NCI-H345 treated with DMSO at 0.1 percent for 48 hours (cell line): ENCODE results near the gene USP24.
A peak's percentile ranks its signal among the peaks of the same experiment; 100 is the strongest.
"Not testable (repeated sequence)": the region's sequence is repeated elsewhere in the genome, so short reads cannot be mapped to it uniquely, and the experiment has no call there.

Experiments used
- DNase-seq: peaks from one replicate; lab custom pipeline; 2025; ENCODE audit not compliant: unreplicated experiment; lab: John Stamatoyannopoulos, UW

Gene USP24

GRCh38 chr1:55040083-55040932 is 174.9 kb downstream of the USP24 start:
- DNase-seq = no peak

- no peak for DNase-seq
Measured at GRCh38 chr1:55039342-55040082, 175.7 kb downstream of the USP24 start, which contains the start of gene PCSK9. PCSK9 (plus strand) TSS chr1:55039548; CDS start chr1:55039838, 290 bp downstream.

- DNase-seq = no peak
Measured at GRCh38 chr1:55038974-55039341, 176.2 kb downstream of the USP24 start.

GRCh38 chr1:55038552-55038838 is 176.7 kb downstream of the USP24 start:
- DNase-seq = no peak

GRCh38 chr1:55037733-55038551 is 177.2 kb downstream of the USP24 start:
- no peak for DNase-seq

- DNase-seq = no peak
Measured at GRCh38 chr1:55035904-55036303, 179.3 kb downstream of the USP24 start.

- DNase-seq = no peak
Measured at GRCh38 chr1:55034476-55035133, 180.6 kb downstream of the USP24 start.

- DNase-seq = no peak
Measured at GRCh38 chr1:55033265-55033614, 181.9 kb downstream of the USP24 start.

- DNase-seq = not testable (repeated sequence)
Measured at GRCh38 chr1:55031098-55031497, 184.1 kb downstream of the USP24 start.

GRCh38 chr1:55026682-55027081 is 188.5 kb downstream of the USP24 start:
- DNase-seq = not testable (repeated sequence)

GRCh38 chr1:55024163-55024562 is 191.0 kb downstream of the USP24 start:
- DNase-seq = not testable (repeated sequence)

GRCh38 chr1:55021942-55022546 is 193.1 kb downstream of the USP24 start:
- DNase-seq = peak; percentile 84

- no peak for DNase-seq
Measured at GRCh38 chr1:55018395-55018794, 196.8 kb downstream of the USP24 start.
